ENCODE results near the gene TNFAIP8.

Gene TNFAIP8

DNA sequence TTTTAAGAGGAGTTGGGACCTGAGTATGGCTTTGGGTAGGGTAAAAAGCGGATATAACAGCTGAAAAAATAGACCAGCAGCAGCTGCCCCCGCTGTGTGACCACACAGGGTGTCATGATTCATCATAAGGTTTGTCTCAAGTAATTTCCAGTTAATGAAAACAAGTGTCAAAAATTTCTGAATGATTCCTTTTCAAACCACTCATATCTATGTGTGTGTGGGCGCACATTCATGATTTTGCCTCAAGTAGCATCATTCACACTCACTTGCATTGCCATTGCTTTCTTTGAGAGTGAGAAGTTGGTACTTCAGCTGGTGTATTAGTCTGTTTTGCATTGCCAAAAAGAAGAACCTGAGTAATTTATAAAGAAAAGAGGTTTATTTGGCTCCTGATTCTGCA is 12.1 kb upstream of the TNFAIP8 start:
- in situ Hi-C loops (cut with HindIII; ENCODE audit: low sequenced_read_pairs), result no loop called here
- TF ChIP-seq, protein P1, sequence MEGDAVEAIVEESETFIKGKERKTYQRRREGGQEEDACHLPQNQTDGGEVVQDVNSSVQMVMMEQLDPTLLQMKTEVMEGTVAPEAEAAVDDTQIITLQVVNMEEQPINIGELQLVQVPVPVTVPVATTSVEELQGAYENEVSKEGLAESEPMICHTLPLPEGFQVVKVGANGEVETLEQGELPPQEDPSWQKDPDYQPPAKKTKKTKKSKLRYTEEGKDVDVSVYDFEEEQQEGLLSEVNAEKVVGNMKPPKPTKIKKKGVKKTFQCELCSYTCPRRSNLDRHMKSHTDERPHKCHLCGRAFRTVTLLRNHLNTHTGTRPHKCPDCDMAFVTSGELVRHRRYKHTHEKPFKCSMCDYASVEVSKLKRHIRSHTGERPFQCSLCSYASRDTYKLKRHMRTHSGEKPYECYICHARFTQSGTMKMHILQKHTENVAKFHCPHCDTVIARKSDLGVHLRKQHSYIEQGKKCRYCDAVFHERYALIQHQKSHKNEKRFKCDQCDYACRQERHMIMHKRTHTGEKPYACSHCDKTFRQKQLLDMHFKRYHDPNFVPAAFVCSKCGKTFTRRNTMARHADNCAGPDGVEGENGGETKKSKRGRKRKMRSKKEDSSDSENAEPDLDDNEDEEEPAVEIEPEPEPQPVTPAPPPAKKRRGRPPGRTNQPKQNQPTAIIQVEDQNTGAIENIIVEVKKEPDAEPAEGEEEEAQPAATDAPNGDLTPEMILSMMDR (IDR thresholded peaks at IDR 0.05; ENCODE audit: low read depth, low read length, missing control alignments), result no peak
- no peak overlapping the region for H3K4me3 ChIP-seq (ENCODE audit: low read depth, low read length)
- DNase-seq (ENCODE audit: low read depth), result no peak

DNA sequence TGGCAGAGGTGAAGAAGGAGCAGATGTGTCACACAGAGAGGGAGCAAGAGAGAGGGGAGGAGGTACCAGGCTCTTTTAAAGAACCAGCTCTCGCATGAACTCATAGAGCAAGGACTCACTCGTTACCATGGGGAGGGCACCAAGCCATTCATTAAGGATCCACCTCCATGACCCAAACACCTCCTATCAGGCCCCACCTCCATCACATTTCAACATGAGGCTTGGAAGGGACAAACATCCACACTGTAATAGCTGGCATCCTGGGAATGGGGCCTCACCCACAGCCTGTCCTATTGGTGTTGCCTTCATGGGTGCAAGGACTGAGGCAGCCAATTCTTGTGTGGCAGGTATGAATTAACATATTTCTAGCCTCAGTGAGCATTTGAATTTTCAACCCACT is 11.6 kb upstream of the TNFAIP8 start:
- no peak overlapping the region for H3K4me3 ChIP-seq (ENCODE audit: low read depth, low read length)
- TF ChIP-seq, protein P1 (IDR thresholded peaks at IDR 0.05; ENCODE audit: low read depth, low read length, missing control alignments), result no peak
- in situ Hi-C loops (cut with HindIII; ENCODE audit: low sequenced_read_pairs), result no loop called here
- no peak for DNase-seq (ENCODE audit: low read depth)

DNA sequence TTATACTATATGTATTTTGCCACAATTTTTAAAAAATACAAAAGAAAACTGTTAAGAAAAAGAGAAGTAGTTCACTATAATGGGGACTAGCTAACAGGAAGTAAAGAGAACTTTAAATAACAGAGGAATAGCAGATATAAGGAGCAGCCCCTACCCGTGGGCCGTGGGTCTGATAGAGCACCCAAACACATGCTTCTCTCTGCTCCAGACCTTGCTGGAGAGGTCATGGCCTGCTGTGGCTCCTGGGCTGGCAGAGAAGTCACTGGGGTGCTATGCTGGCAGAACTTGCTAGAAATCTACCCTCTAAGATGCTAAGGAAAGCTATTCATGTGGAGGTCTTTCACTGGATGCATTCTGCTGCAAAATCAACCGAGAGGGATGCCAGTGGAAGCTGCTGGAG is 10.0 kb upstream of the TNFAIP8 start:
- H3K4me3 ChIP-seq (ENCODE audit: low read depth, low read length), result no peak overlapping the region
- TF ChIP-seq, protein P1 (IDR thresholded peaks at IDR 0.05; ENCODE audit: low read depth, low read length, missing control alignments), result no peak
- DNase-seq (ENCODE audit: low read depth), result no peak
- in situ Hi-C loops (cut with HindIII; ENCODE audit: low sequenced_read_pairs), result no loop called here

DNA sequence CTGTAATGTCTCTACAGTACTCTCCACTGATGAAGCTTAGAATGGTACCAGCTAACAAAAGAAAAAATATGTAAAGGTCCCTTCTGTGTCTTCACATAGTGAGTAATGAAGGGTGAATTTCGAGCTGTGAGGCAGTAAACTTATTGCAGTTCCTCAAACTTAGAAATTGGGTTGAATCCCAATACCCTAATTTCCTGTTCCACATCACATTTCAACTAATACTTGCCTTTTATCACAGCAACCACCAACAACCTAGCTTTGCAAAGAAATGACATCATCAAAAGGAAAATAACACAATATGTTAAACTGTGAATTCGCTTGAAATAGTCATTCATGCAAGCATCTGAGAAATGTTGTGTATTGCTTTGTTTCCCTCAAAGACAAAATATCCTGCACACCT is 9.4 kb upstream of the TNFAIP8 start:
- TF ChIP-seq, protein P1 (IDR thresholded peaks at IDR 0.05; ENCODE audit: low read depth, low read length, missing control alignments), result no peak
- in situ Hi-C loops (cut with HindIII; ENCODE audit: low sequenced_read_pairs), result no loop called here
- DNase-seq (ENCODE audit: low read depth), result no peak
- H3K4me3 ChIP-seq (ENCODE audit: low read depth, low read length), result no peak overlapping the region

DNA sequence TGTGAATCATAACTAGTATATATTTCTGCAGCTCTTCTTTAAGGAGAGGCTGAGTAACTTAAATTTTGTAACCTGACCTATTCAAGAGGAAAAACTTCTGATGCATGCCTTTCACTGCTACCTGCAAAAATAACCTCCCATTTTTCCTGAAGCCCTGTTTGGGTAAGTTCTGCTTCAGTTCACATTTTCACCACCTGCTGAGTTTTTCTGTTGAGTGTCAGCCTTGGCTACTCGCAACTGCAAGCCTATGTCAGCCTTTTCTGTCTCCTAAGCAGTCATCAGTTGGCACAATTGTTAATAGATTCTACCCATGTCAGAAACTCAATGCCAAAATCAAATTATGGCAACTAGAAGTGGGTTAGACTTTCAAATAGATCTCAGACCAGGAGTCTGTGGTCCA is 8.2 kb upstream of the TNFAIP8 start:
- TF ChIP-seq, protein P1 (IDR thresholded peaks at IDR 0.05; ENCODE audit: low read depth, low read length, missing control alignments), result no peak
- in situ Hi-C loops (cut with HindIII; ENCODE audit: low sequenced_read_pairs), result no loop called here
- DNase-seq (ENCODE audit: low read depth), result no peak
- no peak overlapping the region for H3K4me3 ChIP-seq (ENCODE audit: low read depth, low read length)

DNA sequence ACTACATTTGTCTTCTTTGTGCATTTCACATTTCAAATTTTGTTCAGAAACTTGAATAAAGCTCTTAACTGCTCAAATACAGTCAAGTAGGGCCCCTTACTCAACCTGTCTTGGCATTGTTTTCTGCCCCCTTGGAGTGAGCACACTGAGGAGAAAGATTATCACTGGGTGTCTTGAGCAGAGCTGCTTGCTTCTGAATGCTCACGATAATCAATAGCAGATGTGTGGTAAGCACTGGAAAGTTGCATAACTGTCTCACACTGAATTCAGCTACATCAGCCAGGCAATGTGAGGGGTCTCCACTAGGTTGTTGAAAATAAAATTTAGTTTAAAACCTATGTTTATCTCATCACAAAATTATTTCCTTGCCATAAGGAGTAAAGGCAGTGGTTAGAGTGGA is 7.8 kb upstream of the TNFAIP8 start:
- TF ChIP-seq, protein P1 (IDR thresholded peaks at IDR 0.05; ENCODE audit: low read depth, low read length, missing control alignments), result no peak
- H3K4me3 ChIP-seq (ENCODE audit: low read depth, low read length), result no peak overlapping the region
- in situ Hi-C loops (cut with HindIII; ENCODE audit: low sequenced_read_pairs), result no loop called here
- no peak for DNase-seq (ENCODE audit: low read depth)

DNA sequence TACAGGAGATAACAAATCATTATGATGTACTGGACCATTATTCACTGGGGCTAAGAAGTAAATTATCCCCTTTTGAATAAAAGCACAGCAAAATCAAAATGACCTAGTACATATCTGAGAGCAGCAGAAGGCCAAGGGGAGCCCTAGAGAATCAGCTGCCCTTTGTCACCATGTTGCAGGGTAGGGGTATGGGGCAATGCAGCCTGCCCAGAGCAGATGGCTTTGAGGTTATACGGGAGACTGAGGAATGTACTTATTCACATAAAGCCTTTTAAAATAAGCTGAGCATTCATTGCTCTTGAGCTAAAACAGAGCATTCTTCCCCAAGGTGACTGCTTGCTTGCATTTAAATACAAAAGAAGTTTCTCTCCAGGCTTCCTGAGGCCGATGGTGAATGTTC is 2.6 kb upstream of the TNFAIP8 start:
- TF ChIP-seq, protein P1 (IDR thresholded peaks at IDR 0.05; ENCODE audit: low read depth, low read length, missing control alignments), result no peak
- in situ Hi-C loops (cut with HindIII; ENCODE audit: low sequenced_read_pairs), result no loop called here
- no peak overlapping the region for H3K4me3 ChIP-seq (ENCODE audit: low read depth, low read length)
- DNase-seq (ENCODE audit: low read depth), result no peak

All from astrocyte of the cerebellum (primary cell).